SK-N-MC (cell line): ENCODE data around the gene TMEM259.

Experiments used
- DNase-seq: peaks from one replicate; pipeline ENCODE4 v3.0.0-alpha.2; 2011; ENCODE audit warnings: low read depth, low spot score
- H3K27ac ChIP-seq: fragments of 200-600 bp; sonication (generic); 2 replicates; pipeline ENCODE4 v1.5.1; 2016; ENCODE audit warnings: mixed run types
- H3K36me3 ChIP-seq: fragments of 200-600 bp; sonication (generic); 2 replicates; pipeline ENCODE4 v1.6.1; 2017; ENCODE audit warnings: antibody characterized with exemption, low read length, mixed read lengths; ENCODE audit not compliant: insufficient read depth
- H3K4me3 ChIP-seq: fragments of 200-600 bp; sonication (generic); 2 replicates; pipeline ENCODE4 v1.5.1; 2016
- H3K9ac ChIP-seq: fragments of 200-600 bp; sonication (generic); 2 replicates; pipeline ENCODE4 v1.8.0; 2017; ENCODE audit warnings: mixed run types, mixed read lengths; ENCODE audit not compliant: insufficient read length
- H3K9me3 ChIP-seq: fragments of 200-600 bp; sonication (generic); 2 replicates; pipeline ENCODE4 v1.6.1; 2017; ENCODE audit warnings: low read depth, mild to moderate bottlenecking, antibody characterized with exemption, low read length, moderate library complexity, mixed read lengths
- EZH2 ChIP-seq: fragments of 200-600 bp; sonication (generic); IDR thresholded peaks from one replicate; pipeline ENCODE4 v1.6.1; 2017; ENCODE audit warnings: antibody characterized with exemption
- FOXP2 ChIP-seq: optimal IDR thresholded peaks from 2 replicates; pipeline ENCODE3; 2011; ENCODE audit warnings: mild to moderate bottlenecking, moderate library complexity; ENCODE audit not compliant: insufficient read depth; ENCODE audit errors: extremely low read length, control extremely low read depth
- POLR2AphosphoS5 ChIP-seq: IDR thresholded peaks from 2 replicates; pipeline ENCODE4 v1.6.1; 2012; ENCODE audit warnings: mild to moderate bottlenecking, low read depth, low read length, borderline replicate concordance

TMEM259 gene

GRCh38 chr19:1050989-1051788 lies 30.3 kb upstream of the TMEM259 start:
- Histone ChIP-seq H3K9me3 (no peaks in the 10 kb centered on the region), H3K27ac (no peak overlapping the region), H3K4me3 (no peak overlapping the region), H3K9ac (no peak overlapping the region), H3K36me3 (no peaks in the 10 kb centered on the region)
- TF ChIP-seq POLR2AphosphoS5, result no peak
- TF ChIP-seq FOXP2, result no peak
- no peak for TF ChIP-seq EZH2
- no peak for DNase-seq

GRCh38 chr19:1049800-1050199 lies 28.9 kb upstream of the TMEM259 start:
- no peak for TF ChIP-seq POLR2AphosphoS5
- no peak for TF ChIP-seq EZH2
- no peak for TF ChIP-seq FOXP2
- Histone ChIP-seq H3K4me3 (no peak overlapping the region), H3K9me3 (no peaks in the 10 kb centered on the region), H3K36me3 (no peaks in the 10 kb centered on the region), H3K27ac (no peak overlapping the region), H3K9ac (no peak overlapping the region)
- DNase-seq, result no peak

GRCh38 chr19:1049106-1049505 lies 28.2 kb upstream of the TMEM259 start:
- DNase-seq, result no peak
- Histone ChIP-seq H3K27ac (no peak overlapping the region), H3K9ac (no peak overlapping the region), H3K36me3 (no peaks in the 10 kb centered on the region), H3K9me3 (no peaks in the 10 kb centered on the region), H3K4me3 (no peak overlapping the region)
- TF ChIP-seq FOXP2 (no peak), POLR2AphosphoS5 (no peak), EZH2 (no peak)

- no peaks in the 10 kb centered on the region for H3K9me3 ChIP-seq
- no peak overlapping the region for H3K4me3 ChIP-seq
- TF ChIP-seq FOXP2 (no peak), EZH2 (no peak), POLR2AphosphoS5 (no peak)
- no peak for DNase-seq
- no peak overlapping the region for H3K9ac ChIP-seq
- H3K27ac ChIP-seq, result no peak overlapping the region
- no peaks in the 10 kb centered on the region for H3K36me3 ChIP-seq
Measured at GRCh38 chr19:1047696-1048147, 26.8 kb upstream of the TMEM259 start.

- Histone ChIP-seq H3K27ac (no peak overlapping the region), H3K9me3 (no peaks in the 10 kb centered on the region), H3K4me3 (no peak overlapping the region), H3K36me3 (no peaks in the 10 kb centered on the region), H3K9ac (no peak overlapping the region)
- no peak for TF ChIP-seq FOXP2
- TF ChIP-seq POLR2AphosphoS5, result no peak
- no peak for TF ChIP-seq EZH2
- no peak for DNase-seq
Measured at GRCh38 chr19:1046836-1047695, 26.1 kb upstream of the TMEM259 start.

GRCh38 chr19:1046117-1046626 lies 25.2 kb upstream of the TMEM259 start:
- Histone ChIP-seq H3K9me3 (no peaks in the 10 kb centered on the region), H3K27ac (no peak overlapping the region), H3K9ac (no peak overlapping the region), H3K36me3 (no peaks in the 10 kb centered on the region), H3K4me3 (no peak overlapping the region)
- TF ChIP-seq EZH2 (no peak), POLR2AphosphoS5 (no peak), FOXP2 (no peak)
- DNase-seq, result no peak

GRCh38 chr19:1045247-1045603 lies 24.3 kb upstream of the TMEM259 start:
- no peak for DNase-seq
- Histone ChIP-seq H3K9me3 (no peaks in the 10 kb centered on the region), H3K27ac (no peak overlapping the region), H3K9ac (no peak overlapping the region), H3K36me3 (no peaks in the 10 kb centered on the region), H3K4me3 (no peak overlapping the region)
- TF ChIP-seq EZH2 (no peak), POLR2AphosphoS5 (no peak), FOXP2 (no peak)
